GM13976 (cell line): ENCODE data around the gene SLC22A23.

ENCODE experiments used
- DNase-seq: peaks from one replicate; pipeline ENCODE4 v3.0.0; 2012; ENCODE audit warnings: low spot score
- CTCF ChIP-seq: IDR thresholded peaks from 2 replicates; pipeline ENCODE4 v1.5.1; 2012; ENCODE audit warnings: borderline replicate concordance, mild to moderate bottlenecking; ENCODE audit not compliant: insufficient read depth; ENCODE audit errors: extremely low read depth, missing control alignments, control extremely low read depth
- in situ Hi-C: fragments of 300-500 bp; cut with MboI; formaldehyde crosslinking; loops from one replicate; pipeline ENCODE4 v1.12.0; 2022; ENCODE audit warnings: low sequenced_read_pairs, mixed read lengths, inconsistent platforms; ENCODE audit not compliant: unreplicated experiment

Gene SLC22A23

GRCh38 chr6:3228771-3229565, 227.9 kb downstream of the SLC22A23 start:
- TF ChIP-seq CTCF, result no peak
- in situ Hi-C loops, result no loop called here
- DNase-seq, result peak; percentile 62

- in situ Hi-C loops, result no loop called here
- no peak for TF ChIP-seq CTCF
- DNase-seq, result peak; percentile 62
These were observed 228.7 kb downstream of the SLC22A23 start for GRCh38 chr6:3228046-3228671.

- peak; percentile 74 for DNase-seq
- no peak for TF ChIP-seq CTCF
- in situ Hi-C loops, result no loop called here
These were observed 229.3 kb downstream of the SLC22A23 start, which contains the start of gene TUBB2B for GRCh38 chr6:3227363-3228045. TSS of gene TUBB2B (minus strand) at chr6:3227653. CDS start at chr6:3227543, 110 bp downstream.

GRCh38 chr6:3226481-3227362, 230.1 kb downstream of the SLC22A23 start:
- no peak for TF ChIP-seq CTCF
- DNase-seq, result peak; percentile 67
- in situ Hi-C loops, result no loop called here

- TF ChIP-seq CTCF, result no peak
- DNase-seq, result no peak
- in situ Hi-C loops, result no loop called here
These were observed 230.8 kb downstream of the SLC22A23 start for GRCh38 chr6:3226042-3226441.
